NCI-H460 (cell line): ENCODE data around the gene MX2. TPM values are rescaled to one million over a fixed set of nuclear protein-coding genes. Genes with fewer than 3 reads are reported as not detected.

ENCODE experiments used
- DNase-seq: peaks from one replicate; pipeline ENCODE4 v3.0.0-alpha.2; 2016; ENCODE audit warnings: low read depth; ENCODE audit errors: extremely low read depth
- total RNA-seq: library from RNA; depleted of rRNA; stranded (reverse); fragments of >200 nt; shearing (Covaris generic); gene quantifications from 2 replicates; pipeline ENCODE4 v1.2.3, GENCODE V29; 2014

MX2 gene
- total RNA-seq, 1 experiment from 2014 or later, result 0.42 TPM

GRCh38 chr21:41363370-41364270 lies 1.8 kb downstream of the MX2 start:
- no peak for DNase-seq

- no peak for DNase-seq
These were observed 2.5 kb downstream of the MX2 start for GRCh38 chr21:41364308-41364707.

- DNase-seq, result no peak
These were observed 3.7 kb downstream of the MX2 start for GRCh38 chr21:41365377-41366107.

- peak; percentile 22 for DNase-seq
These were observed 4.8 kb downstream of the MX2 start for GRCh38 chr21:41366522-41367151.

- DNase-seq, result no peak
These were observed 5.6 kb downstream of the MX2 start for GRCh38 chr21:41367301-41367944.

- DNase-seq, result no peak
These were observed 6.3 kb downstream of the MX2 start for GRCh38 chr21:41367945-41368734.

- no peak for DNase-seq
These were observed 6.9 kb downstream of the MX2 start for GRCh38 chr21:41368735-41369104.

GRCh38 chr21:41369105-41369919 lies 7.5 kb downstream of the MX2 start:
- no peak for DNase-seq

- no peak for DNase-seq
These were observed 8.4 kb downstream of the MX2 start for GRCh38 chr21:41369920-41370839.

GRCh38 chr21:41370840-41371684 lies 9.2 kb downstream of the MX2 start:
- no peak for DNase-seq

GRCh38 chr21:41371685-41372030 lies 9.8 kb downstream of the MX2 start:
- DNase-seq, result no peak

- DNase-seq, result no peak
These were observed 11.4 kb downstream of the MX2 start for GRCh38 chr21:41373253-41373652.

- DNase-seq, result no peak
These were observed 11.9 kb downstream of the MX2 start for GRCh38 chr21:41373763-41374162.

- DNase-seq, result no peak
These were observed 12.4 kb downstream of the MX2 start for GRCh38 chr21:41374177-41374712.

- DNase-seq, result no peak
These were observed 13.2 kb downstream of the MX2 start for GRCh38 chr21:41374867-41375533.

GRCh38 chr21:41375875-41376274 lies 14.0 kb downstream of the MX2 start:
- DNase-seq, result no peak

GRCh38 chr21:41377715-41378114 lies 15.9 kb downstream of the MX2 start:
- no peak for DNase-seq
